Lower leg skin (tissue), 4 donors: ENCODE results near the gene EIF2S1. TPM values are rescaled to one million over a fixed set of nuclear protein-coding genes. Genes with fewer than 3 reads are reported as not detected.
"Not testable (repeated sequence)": the region's sequence is repeated elsewhere in the genome, so short reads cannot be mapped to it uniquely, and the experiment has no call there.

ENCODE experiments used
- DNase-seq, 2 donors: peaks; one replicate each; pipeline ENCODE4 v3.0.0-alpha.2; 2019; ENCODE audit warnings: low spot score in 2 of 2
- H3K4me3 ChIP-seq: fragments of 200-600 bp; sonication (generic); 2 replicates; pipeline ENCODE4 v1.5.1; 2017; ENCODE audit warnings: mild to moderate bottlenecking, low read depth; ENCODE audit not compliant: poor library complexity, severe bottlenecking
- POLR2A ChIP-seq, 2 donors: fragments of 450-650 bp; IDR thresholded peaks; one replicate each; pipeline ENCODE4 v1.6.1; 2016 to 2017; ENCODE audit warnings: antibody characterized with exemption in 2 of 2, mild to moderate bottlenecking in 1 of 2, moderate library complexity in 1 of 2
- WGBS, 2 donors: methylation state at CpG; one replicate each; pipeline ENCODE4 v1.1.5; 2018; 5-methylcytosine and 5-hydroxymethylcytosine counted together
- intact Hi-C: fragments of 100-400 bp; cut with DNase I; formaldehyde crosslinking; loops from one replicate; pipeline ENCODE4 v1.15.0; 2023; ENCODE audit warnings: low total_unique reads
- total RNA-seq, 4 donors: library from RNA; depleted of rRNA; stranded (reverse); fragments of >200 nt; gene quantifications; one replicate each; pipeline ENCODE4 v1.1.0, GENCODE V29; 2016
- TF ChIP-seq, protein P1 (sequence below), 3 donors: fragments of 450-650 bp; IDR thresholded peaks; one replicate each; pipeline ENCODE4 v1.5.1; 2016; ENCODE audit warnings: antibody characterized with exemption in 3 of 3, mild to moderate bottlenecking in 3 of 3, moderate library complexity in 2 of 3

The EIF2S1 gene
- total RNA-seq, 4 donors from 2014 or later = 72.3 to 113 (median 96.4) TPM

GRCh38 chr14:67331368-67332125 is 28.6 kb upstream of the EIF2S1 start:
- WGBS, 2 donors = 85 to 86% methylated on average over 5 of the region's 5 CpGs
- H3K4me3 ChIP-seq = no peak overlapping the region
- no peak for DNase-seq
- intact Hi-C loops = no loop called here
- TF ChIP-seq POLR2A (IDR thresholded peaks at IDR 0.05) = no peak
- TF ChIP-seq, protein P1, sequence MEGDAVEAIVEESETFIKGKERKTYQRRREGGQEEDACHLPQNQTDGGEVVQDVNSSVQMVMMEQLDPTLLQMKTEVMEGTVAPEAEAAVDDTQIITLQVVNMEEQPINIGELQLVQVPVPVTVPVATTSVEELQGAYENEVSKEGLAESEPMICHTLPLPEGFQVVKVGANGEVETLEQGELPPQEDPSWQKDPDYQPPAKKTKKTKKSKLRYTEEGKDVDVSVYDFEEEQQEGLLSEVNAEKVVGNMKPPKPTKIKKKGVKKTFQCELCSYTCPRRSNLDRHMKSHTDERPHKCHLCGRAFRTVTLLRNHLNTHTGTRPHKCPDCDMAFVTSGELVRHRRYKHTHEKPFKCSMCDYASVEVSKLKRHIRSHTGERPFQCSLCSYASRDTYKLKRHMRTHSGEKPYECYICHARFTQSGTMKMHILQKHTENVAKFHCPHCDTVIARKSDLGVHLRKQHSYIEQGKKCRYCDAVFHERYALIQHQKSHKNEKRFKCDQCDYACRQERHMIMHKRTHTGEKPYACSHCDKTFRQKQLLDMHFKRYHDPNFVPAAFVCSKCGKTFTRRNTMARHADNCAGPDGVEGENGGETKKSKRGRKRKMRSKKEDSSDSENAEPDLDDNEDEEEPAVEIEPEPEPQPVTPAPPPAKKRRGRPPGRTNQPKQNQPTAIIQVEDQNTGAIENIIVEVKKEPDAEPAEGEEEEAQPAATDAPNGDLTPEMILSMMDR (IDR thresholded peaks at IDR 0.05) = no peak

GRCh38 chr14:67332468-67332867 is 27.7 kb upstream of the EIF2S1 start:
- TF ChIP-seq, protein P1 (IDR thresholded peaks at IDR 0.05) = no peak
- TF ChIP-seq POLR2A (IDR thresholded peaks at IDR 0.05) = no peak
- WGBS, 2 donors = 96 to 97% methylated on average over 5 of the region's 5 CpGs
- intact Hi-C loops = no loop called here

GRCh38 chr14:67335781-67336180 is 24.3 kb upstream of the EIF2S1 start:
- no peak for DNase-seq
- no peak for TF ChIP-seq POLR2A (IDR thresholded peaks at IDR 0.05)
- TF ChIP-seq, protein P1 (IDR thresholded peaks at IDR 0.05) = no peak
- no peak overlapping the region for H3K4me3 ChIP-seq
- intact Hi-C loops = no loop called here
- WGBS, 2 donors = 92 to 96% methylated on average over 2 of the region's 2 CpGs

More at GRCh38 chr14:67332468-67332867, 27.7 kb upstream of the EIF2S1 start:
- DNase-seq = no peak
- H3K4me3 ChIP-seq = no peak overlapping the region

DNA sequence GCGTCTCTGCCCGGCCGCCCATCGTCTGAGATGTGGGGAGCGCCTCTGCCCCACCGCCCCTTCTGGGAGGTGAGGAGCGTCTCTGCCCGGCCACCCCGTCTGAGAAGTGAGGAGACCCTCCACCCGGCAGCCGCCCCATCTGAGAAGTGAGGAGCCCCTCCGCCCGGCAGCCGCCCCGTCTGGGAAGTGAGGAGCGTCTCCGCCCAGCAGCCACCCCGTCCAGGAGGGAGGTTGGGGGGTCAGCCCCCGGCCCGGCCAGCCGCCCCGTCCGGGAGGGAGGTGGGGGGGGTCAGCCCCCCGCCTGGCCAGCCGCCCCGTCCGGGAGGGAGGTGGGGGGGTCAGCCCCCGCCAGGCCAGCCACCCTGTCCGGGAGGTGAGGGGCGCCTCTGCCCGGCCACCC is 18.9 kb upstream of the EIF2S1 start:
- intact Hi-C loops, H3K4me3 ChIP-seq, DNase-seq: not testable (repeated sequence)
- WGBS, 2 donors = 96 to 100% methylated on average over 3 to 20 of the region's 31 CpGs

DNA sequence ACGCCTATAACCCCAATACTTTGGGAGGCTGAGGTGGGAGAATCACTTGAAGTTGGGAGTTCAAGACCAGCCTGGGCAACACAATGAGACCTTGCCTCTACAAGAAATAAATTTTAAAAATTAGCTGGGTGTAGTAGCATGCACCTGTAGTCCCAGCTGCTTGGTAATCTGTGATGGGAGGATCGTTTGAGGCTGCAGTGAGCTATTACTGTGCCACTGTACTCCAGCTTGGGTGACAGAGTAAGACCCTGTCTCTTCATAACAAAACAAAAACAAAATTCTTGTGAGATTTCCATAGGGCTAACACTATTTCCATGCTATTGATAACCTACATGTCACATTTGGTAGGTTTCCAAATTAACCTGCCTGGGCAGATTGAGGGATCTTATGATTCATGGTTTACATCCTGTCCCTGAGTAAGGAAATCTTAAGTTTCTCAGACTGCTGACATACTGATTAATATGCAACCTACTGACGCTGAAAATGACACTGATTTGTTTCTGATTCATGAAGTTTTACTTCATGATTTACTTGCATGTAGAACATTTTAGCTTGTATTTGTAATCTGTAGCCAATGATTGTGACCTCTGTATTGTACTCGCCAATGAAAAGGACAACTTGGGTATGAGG is 16.4 kb upstream of the EIF2S1 start:
- 70 to 72% methylated on average over 4 of the region's 4 CpGs for WGBS, 2 donors
- TF ChIP-seq, protein P1 (IDR thresholded peaks at IDR 0.05) = no peak
- no peak for TF ChIP-seq POLR2A (IDR thresholded peaks at IDR 0.05)

GRCh38 chr14:67345583-67345982 is 14.5 kb upstream of the EIF2S1 start:
- intact Hi-C loops = no loop called here
- no peak overlapping the region for H3K4me3 ChIP-seq
- DNase-seq = no peak
- no peak for TF ChIP-seq POLR2A (IDR thresholded peaks at IDR 0.05)
- TF ChIP-seq, protein P1 (IDR thresholded peaks at IDR 0.05) = no peak

More for the DNA sequence above, 16.4 kb upstream of the EIF2S1 start:
- intact Hi-C loops = no loop called here
- no peak overlapping the region for H3K4me3 ChIP-seq
- DNase-seq = no peak
